Neuronal stem cell (in vitro differentiated cells): ENCODE measurements around the gene CDH2.

Source experiments
- DNase-seq: peaks from one replicate; pipeline ENCODE4 v3.0.0-alpha.2; 2013; ENCODE audit warnings: low spot score
- H2AFZ ChIP-seq: one replicate; pipeline ENCODE4 v1.6.1; 2013; ENCODE audit warnings: mild to moderate bottlenecking, low read length, inconsistent platforms
- H2AK5ac ChIP-seq: 2 replicates; pipeline ENCODE4 v1.6.1; 2013; ENCODE audit warnings: low read depth, mild to moderate bottlenecking, inconsistent platforms, low read length, moderate library complexity, mixed read lengths
- H2BK120ac ChIP-seq: 2 replicates; pipeline ENCODE4 v1.6.1; 2013; ENCODE audit warnings: low read depth, mild to moderate bottlenecking, inconsistent platforms, low read length, moderate library complexity, mixed read lengths
- H2BK12ac ChIP-seq: one replicate; pipeline ENCODE4 v1.6.1; 2013; ENCODE audit warnings: low read length, inconsistent platforms
- H2BK15ac ChIP-seq: 2 replicates; pipeline ENCODE4 v1.6.1; 2013; ENCODE audit warnings: mild to moderate bottlenecking, low read length, inconsistent platforms, mixed read lengths
- H2BK5ac ChIP-seq: one replicate; pipeline ENCODE4 v1.6.1; 2013; ENCODE audit warnings: inconsistent platforms, mild to moderate bottlenecking, low read length, moderate library complexity
- H3K14ac ChIP-seq: one replicate; pipeline ENCODE4 v1.6.1; 2013; ENCODE audit warnings: low read length, inconsistent platforms
- H3K18ac ChIP-seq: 2 replicates; pipeline ENCODE4 v1.6.1; 2013; ENCODE audit warnings: low read length, inconsistent platforms
- H3K23ac ChIP-seq: 2 replicates; pipeline ENCODE4 v1.6.1; 2013; ENCODE audit warnings: low read depth, mild to moderate bottlenecking, mixed read lengths, low read length, inconsistent platforms; ENCODE audit not compliant: poor library complexity
- H3K27ac ChIP-seq: replicated peaks from 3 replicates; pipeline ENCODE4 v1.5.1; 2013; ENCODE audit warnings: low read length, inconsistent platforms
- H3K27me3 ChIP-seq, 3 experiments: 2 replicates each; pipeline ENCODE4 v1.6.1; 2013; ENCODE audit warnings: low read length in 3 of 3, mild to moderate bottlenecking in 2 of 3, inconsistent platforms in 1 of 3, low read depth in 1 of 3, mixed read lengths in 1 of 3, moderate library complexity in 1 of 3; ENCODE audit not compliant: control insufficient read depth in 3 of 3, insufficient read depth in 3 of 3
- H3K36me3 ChIP-seq, 2 donors: replicated peaks in 1 of 2; 2 replicates each; pipeline ENCODE4 v1.6.1; 2013; ENCODE audit warnings: low read length in 2 of 2; ENCODE audit not compliant: control insufficient read depth in 2 of 2, insufficient read depth in 2 of 2
- H3K4ac ChIP-seq: 2 replicates; pipeline ENCODE4 v1.6.1; 2013; ENCODE audit warnings: inconsistent platforms, mild to moderate bottlenecking, low read length, moderate library complexity
- H3K4me1 ChIP-seq, 2 donors: 1 replicate in 1 of 2; 2 replicates in 1 of 2; pipeline ENCODE4 v1.6.1; 2013; ENCODE audit warnings: low read length in 2 of 2, low read depth in 1 of 2; ENCODE audit not compliant: control insufficient read depth in 2 of 2, insufficient read depth in 1 of 2
- H3K4me2 ChIP-seq: one replicate; pipeline ENCODE4 v1.6.1; 2013; ENCODE audit warnings: mild to moderate bottlenecking, low read length, inconsistent platforms; ENCODE audit not compliant: insufficient read depth, poor library complexity, severe bottlenecking
- H3K4me3 ChIP-seq, 2 donors: 2 replicates each; pipeline ENCODE4 v1.5.1; 2013; ENCODE audit warnings: low read length in 2 of 2, mild to moderate bottlenecking in 2 of 2, inconsistent platforms in 1 of 2, moderate library complexity in 1 of 2
- H3K79me1 ChIP-seq: one replicate; pipeline ENCODE4 v1.6.1; 2013; ENCODE audit warnings: low read depth, mild to moderate bottlenecking, inconsistent platforms, low read length, moderate library complexity
- H3K9ac ChIP-seq: one replicate; pipeline ENCODE4 v1.6.1; 2013; ENCODE audit warnings: mild to moderate bottlenecking, low read depth, low read length, inconsistent platforms; ENCODE audit not compliant: poor library complexity
- H3K9me3 ChIP-seq, 2 donors: replicated peaks in 1 of 2; 2 replicates each; pipeline versions ENCODE3 to v1.6.1; 2013; ENCODE audit warnings: low read length in 2 of 2, mild to moderate bottlenecking in 2 of 2, inconsistent platforms in 1 of 2, low read depth in 1 of 2, mixed read lengths in 1 of 2, moderate library complexity in 1 of 2; ENCODE audit not compliant: control insufficient read depth in 2 of 2, insufficient read depth in 1 of 2
- H4K8ac ChIP-seq: one replicate; pipeline ENCODE4 v1.6.1; 2013; ENCODE audit warnings: low read depth, mild to moderate bottlenecking, inconsistent platforms, low read length, moderate library complexity
- H4K91ac ChIP-seq: one replicate; pipeline ENCODE4 v1.6.1; 2013; ENCODE audit warnings: low read length, low read depth, mild to moderate bottlenecking, inconsistent platforms; ENCODE audit not compliant: poor library complexity
- WGBS, 2 donors: extraction: QIAGEN DNeasy Blood & Tissue Kit; methylation state at CpG; one replicate each; pipeline ENCODE4 v1.1.7; 2013; ENCODE audit warnings: missing lambda C conversion rate in 2 of 2, mixed read lengths in 1 of 2; ENCODE audit not compliant: insufficient read length in 2 of 2, insufficient replicate concordance in 1 of 2; ENCODE audit errors: extremely low coverage in 2 of 2; 5-methylcytosine and 5-hydroxymethylcytosine counted together

Gene CDH2

GRCh38 chr18:28063271-28063761, 113.6 kb downstream of the CDH2 start:
- Histone ChIP-seq H2BK15ac (no peak overlapping the region), H3K4me1 (peaks cover 12 to 16% of the 10 kb centered on the region in 2 donors), H2BK5ac (no peak overlapping the region), H3K9me3 (peaks cover 0 to 25% of the 10 kb centered on the region in 2 donors), H3K4me3 (no peak overlapping the region), H3K79me1 (peaks cover 6% of the 10 kb centered on the region), H3K36me3 (peaks cover 0 to 17% of the 10 kb centered on the region in 2 donors), H3K23ac (no peak overlapping the region), H2BK120ac (no peak overlapping the region), H4K91ac (no peak overlapping the region), H4K8ac (no peak overlapping the region), H3K4ac (no peak overlapping the region), H3K14ac (no peak overlapping the region), H3K18ac (no peak overlapping the region), H3K9ac (no peak overlapping the region), H2BK12ac (no peak overlapping the region), H3K27ac (no peak overlapping the region), H2AK5ac (no peak overlapping the region), H3K4me2 (no peak overlapping the region), H3K27me3 (no peaks in the 10 kb centered on the region), H2AFZ (no peak overlapping the region)
- no peak for DNase-seq
- whole genome bisulfite sequencing, 2 donors = no CpG with 5 or more reads among the region's 2 CpGs

GRCh38 chr18:28062443-28062842, 114.5 kb downstream of the CDH2 start:
- Histone ChIP-seq H4K91ac (no peak overlapping the region), H2AFZ (no peak overlapping the region), H3K27ac (no peak overlapping the region), H3K79me1 (peaks cover 6% of the 10 kb centered on the region), H2BK12ac (no peak overlapping the region), H2BK120ac (no peak overlapping the region), H3K4me2 (no peak overlapping the region), H2BK5ac (no peak overlapping the region), H3K18ac (no peak overlapping the region), H3K23ac (no peak overlapping the region), H3K9ac (no peak overlapping the region), H3K4me1 (peaks cover 12 to 16% of the 10 kb centered on the region in 2 donors), H3K36me3 (peaks cover 0 to 18% of the 10 kb centered on the region in 2 donors), H3K9me3 (peaks cover 0 to 23% of the 10 kb centered on the region in 2 donors), H3K14ac (no peak overlapping the region), H3K27me3 (no peaks in the 10 kb centered on the region), H3K4ac (no peak overlapping the region), H2BK15ac (no peak overlapping the region), H3K4me3 (no peak overlapping the region), H4K8ac (no peak overlapping the region), H2AK5ac (no peak overlapping the region)
- no peak for DNase-seq
- no CpG with 5 or more reads among the region's 4 CpGs for WGBS, 2 donors

DNA sequence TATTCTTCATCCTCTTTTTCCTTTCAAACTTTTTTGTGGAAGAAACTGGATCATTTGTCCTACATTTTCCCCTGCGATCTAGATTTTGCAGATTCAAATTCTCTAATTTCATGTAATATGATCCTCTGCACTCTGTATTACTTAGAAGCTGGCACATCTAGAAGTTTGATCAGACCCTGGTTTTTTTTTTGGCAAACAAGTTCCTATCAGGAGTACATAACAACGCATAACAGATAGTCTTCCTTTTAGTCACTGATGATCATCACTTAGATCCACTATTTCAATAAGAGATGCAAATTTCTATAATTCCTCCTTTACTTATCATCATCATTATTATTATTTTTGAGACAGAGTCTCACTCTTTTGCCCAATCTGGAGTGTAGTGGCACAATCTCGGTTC, 117.1 kb downstream of the CDH2 start:
- Histone ChIP-seq H3K9me3 (peaks cover 0 to 20% of the 10 kb centered on the region in 2 donors), H2BK120ac (no peak overlapping the region), H3K14ac (no peak overlapping the region), H3K4ac (no peak overlapping the region), H3K4me2 (no peak overlapping the region), H3K27ac (no peak overlapping the region), H3K4me3 (no peak overlapping the region), H4K8ac (no peak overlapping the region), H3K79me1 (peaks cover 7% of the 10 kb centered on the region), H2BK15ac (no peak overlapping the region), H2BK5ac (no peak overlapping the region), H3K4me1 (peaks cover 4 to 9% of the 10 kb centered on the region in 2 donors), H3K9ac (no peak overlapping the region), H2AK5ac (no peak overlapping the region), H3K27me3 (no peaks in the 10 kb centered on the region), H2BK12ac (no peak overlapping the region), H4K91ac (no peak overlapping the region), H3K36me3 (peaks cover 0 to 23% of the 10 kb centered on the region in 2 donors), H3K18ac (no peak overlapping the region), H3K23ac (no peak overlapping the region), H2AFZ (no peak overlapping the region)
- no CpG with 5 or more reads among the region's 3 CpGs for WGBS, 2 donors
- no peak for DNase-seq

GRCh38 chr18:28050545-28050944, 126.4 kb downstream of the CDH2 start:
- Histone ChIP-seq H3K36me3 (peaks cover 2 to 23% of the 10 kb centered on the region in 2 donors), H3K4me1 (peaks cover 9 to 11% of the 10 kb centered on the region in 2 donors)

More at GRCh38 chr18:28050545-28050944, 126.4 kb downstream of the CDH2 start:
- Histone ChIP-seq H3K79me1 (peaks cover 5% of the 10 kb centered on the region), H2BK12ac (no peak overlapping the region), H4K8ac (no peak overlapping the region), H2BK15ac (no peak overlapping the region), H3K27me3 (no peaks in the 10 kb centered on the region), H3K4me2 (no peak overlapping the region), H3K23ac (no peak overlapping the region), H2BK120ac (no peak overlapping the region), H3K14ac (no peak overlapping the region), H3K4me3 (no peak overlapping the region), H3K9ac (no peak overlapping the region), H3K9me3 (peaks cover 0 to 5% of the 10 kb centered on the region in 2 donors), H3K18ac (no peak overlapping the region), H2AFZ (no peak overlapping the region), H4K91ac (no peak overlapping the region), H2AK5ac (no peak overlapping the region), H2BK5ac (no peak overlapping the region), H3K4ac (no peak overlapping the region), H3K27ac (no peak overlapping the region)
- no peak for DNase-seq
